GM12891 (cell line): ENCODE data around the gene DNAJB4.

Experiments
- POLR2A ChIP-seq: IDR thresholded peaks from 2 replicates; pipeline ENCODE4 v1.6.1; 2011; ENCODE audit warnings: low read depth, low read length, control low read depth
- POLR2AphosphoS5 ChIP-seq: IDR thresholded peaks from 2 replicates; pipeline ENCODE4 v1.6.1; 2011; ENCODE audit warnings: low read depth, low read length, control low read depth
- POU2F2 ChIP-seq: IDR thresholded peaks from 2 replicates; pipeline ENCODE4 v1.6.1; 2011; ENCODE audit warnings: low read depth, mild to moderate bottlenecking, control low read depth, low read length, moderate library complexity
- TAF1 ChIP-seq: IDR thresholded peaks from 2 replicates; pipeline ENCODE4 v1.6.1; 2011; ENCODE audit warnings: low read depth, low read length, control low read depth

- TF ChIP-seq TAF1 (no peak), POLR2AphosphoS5 (no peak), POU2F2 (no peak), POLR2A (no peak)
Observed at GRCh38 chr1:78058670-78059069, 53.9 kb downstream of the DNAJB4 start.
